WERI-Rb-1 (cell line): ENCODE data around the gene ADM.

Experiments
- DNase-seq: peaks from one replicate; pipeline ENCODE4 v3.0.0-alpha.2; 2020
- H3K27ac ChIP-seq: fragments of 250-450 bp; sonication (Bioruptor Pico); 2 replicates; pipeline ENCODE4 v1.5.1; 2020; ENCODE audit warnings: mild to moderate bottlenecking, moderate library complexity
- H3K27me3 ChIP-seq: fragments of 250-450 bp; sonication (Bioruptor Pico); 2 replicates; pipeline ENCODE4 v1.5.1; 2021; ENCODE audit warnings: mild to moderate bottlenecking, low read depth, moderate library complexity; ENCODE audit not compliant: insufficient read depth, severe bottlenecking
- H3K36me3 ChIP-seq: fragments of 250-450 bp; sonication (Bioruptor Pico); 2 replicates; pipeline ENCODE4 v1.5.1; 2020; ENCODE audit warnings: mild to moderate bottlenecking, moderate library complexity
- H3K4me3 ChIP-seq: 2 replicates; pipeline ENCODE4 v1.5.1; 2011; ENCODE audit warnings: low read depth, mild to moderate bottlenecking, control low read depth, low read length
- H3K9me3 ChIP-seq: fragments of 250-450 bp; sonication (Bioruptor Pico); 2 replicates; pipeline ENCODE4 v1.5.1; 2021; ENCODE audit warnings: mild to moderate bottlenecking, moderate library complexity; ENCODE audit not compliant: severe bottlenecking
- TF ChIP-seq, protein P1 (sequence below): IDR thresholded peaks from 2 replicates; pipeline ENCODE4 v1.5.1; 2011; ENCODE audit warnings: low read depth, mild to moderate bottlenecking, control low read depth, inconsistent platforms, low read length

ADM gene

GRCh38 chr11:10287766-10288715, 16.8 kb upstream of the ADM start:
- DNase-seq = no peak
- Histone ChIP-seq H3K9me3 (no peaks in the 10 kb centered on the region), H3K27ac (no peak overlapping the region), H3K4me3 (no peak overlapping the region), H3K36me3 (no peaks in the 10 kb centered on the region), H3K27me3 (no peaks in the 10 kb centered on the region)
- TF ChIP-seq, protein P1, sequence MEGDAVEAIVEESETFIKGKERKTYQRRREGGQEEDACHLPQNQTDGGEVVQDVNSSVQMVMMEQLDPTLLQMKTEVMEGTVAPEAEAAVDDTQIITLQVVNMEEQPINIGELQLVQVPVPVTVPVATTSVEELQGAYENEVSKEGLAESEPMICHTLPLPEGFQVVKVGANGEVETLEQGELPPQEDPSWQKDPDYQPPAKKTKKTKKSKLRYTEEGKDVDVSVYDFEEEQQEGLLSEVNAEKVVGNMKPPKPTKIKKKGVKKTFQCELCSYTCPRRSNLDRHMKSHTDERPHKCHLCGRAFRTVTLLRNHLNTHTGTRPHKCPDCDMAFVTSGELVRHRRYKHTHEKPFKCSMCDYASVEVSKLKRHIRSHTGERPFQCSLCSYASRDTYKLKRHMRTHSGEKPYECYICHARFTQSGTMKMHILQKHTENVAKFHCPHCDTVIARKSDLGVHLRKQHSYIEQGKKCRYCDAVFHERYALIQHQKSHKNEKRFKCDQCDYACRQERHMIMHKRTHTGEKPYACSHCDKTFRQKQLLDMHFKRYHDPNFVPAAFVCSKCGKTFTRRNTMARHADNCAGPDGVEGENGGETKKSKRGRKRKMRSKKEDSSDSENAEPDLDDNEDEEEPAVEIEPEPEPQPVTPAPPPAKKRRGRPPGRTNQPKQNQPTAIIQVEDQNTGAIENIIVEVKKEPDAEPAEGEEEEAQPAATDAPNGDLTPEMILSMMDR = no peak

DNA sequence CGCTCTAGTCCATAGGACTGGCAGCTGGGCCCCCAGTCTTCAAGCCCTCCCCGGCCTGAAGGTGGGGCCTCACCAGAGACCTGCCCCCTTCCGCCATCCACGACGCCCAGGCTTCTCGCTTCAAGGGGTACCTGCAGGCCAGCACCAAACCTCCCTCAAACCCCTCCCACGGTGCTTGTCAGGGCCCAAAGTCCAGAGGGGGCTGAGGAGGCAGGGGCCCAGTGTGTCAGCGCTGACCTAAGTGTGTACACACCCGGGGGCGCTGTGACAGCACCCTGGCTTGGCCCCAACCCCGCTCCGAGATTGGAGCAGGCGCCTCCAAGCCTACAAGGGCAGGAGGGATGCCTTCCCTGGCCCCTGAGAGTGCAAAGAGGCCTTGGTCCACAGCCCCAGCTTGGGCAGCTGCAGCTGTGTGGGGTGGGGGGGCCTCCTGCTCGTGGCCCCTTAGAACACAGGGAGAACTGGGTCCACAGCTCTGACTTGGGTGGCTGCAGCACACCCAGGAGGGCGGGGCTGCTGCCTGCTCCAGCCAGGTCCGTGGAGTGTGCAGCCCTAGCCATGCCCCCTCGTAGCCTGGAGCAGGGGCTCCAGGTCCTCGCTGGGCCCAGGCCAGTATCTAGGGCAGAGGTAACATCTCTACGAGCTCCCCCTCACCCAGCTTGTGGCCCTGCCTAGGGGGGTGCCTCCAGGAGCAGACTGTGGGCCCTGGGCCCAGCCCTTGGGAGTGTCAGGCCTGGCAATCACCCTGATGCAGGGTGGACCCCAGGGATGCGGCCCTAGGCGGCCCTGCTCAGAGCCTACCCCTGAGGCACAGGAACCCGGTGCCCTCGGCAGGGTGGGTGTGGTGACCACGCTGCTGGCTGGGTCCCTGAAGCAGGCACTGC, 15.8 kb upstream of the ADM start:
- Histone ChIP-seq H3K9me3 (no peaks in the 10 kb centered on the region), H3K27ac (no peak overlapping the region), H3K27me3 (no peaks in the 10 kb centered on the region), H3K36me3 (no peaks in the 10 kb centered on the region), H3K4me3 (no peak overlapping the region)
- TF ChIP-seq, protein P1 = no peak
- no peak for DNase-seq

DNA sequence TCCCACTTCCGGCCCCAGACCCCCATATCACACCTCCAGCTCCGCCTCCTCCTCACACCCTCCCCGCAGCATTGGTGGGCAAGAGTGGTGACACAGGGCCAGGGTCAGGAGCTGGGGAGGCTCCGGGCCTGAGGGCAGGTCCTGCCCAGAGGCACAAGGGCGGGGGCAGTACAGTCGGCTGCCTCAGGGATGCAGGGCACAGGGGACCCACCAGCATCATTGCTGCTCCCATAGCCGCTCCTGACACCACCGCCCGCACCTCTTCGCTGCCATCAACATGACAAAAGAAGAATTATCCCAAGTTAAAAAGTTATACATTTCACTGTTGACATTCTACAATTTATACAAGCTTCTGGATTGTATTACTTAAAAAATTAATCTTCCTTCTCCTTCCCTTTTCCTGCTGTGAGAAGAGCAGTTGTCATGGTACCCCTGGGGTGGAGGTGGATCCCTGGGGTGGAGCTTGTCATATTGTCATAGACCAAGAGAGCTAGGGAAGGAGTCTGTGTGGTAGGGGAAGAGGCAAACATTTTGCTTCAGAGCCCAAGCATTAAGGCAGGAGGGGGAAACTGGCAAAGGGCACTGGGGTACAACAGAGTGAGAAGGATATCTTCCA, 15.0 kb upstream of the ADM start:
- TF ChIP-seq, protein P1 = no peak
- Histone ChIP-seq H3K36me3 (no peaks in the 10 kb centered on the region), H3K27me3 (no peaks in the 10 kb centered on the region), H3K9me3 (no peaks in the 10 kb centered on the region), H3K4me3 (no peak overlapping the region), H3K27ac (no peak overlapping the region)
- DNase-seq = no peak

GRCh38 chr11:10291801-10292638, 12.9 kb upstream of the ADM start:
- Histone ChIP-seq H3K9me3 (no peaks in the 10 kb centered on the region), H3K27ac (no peak overlapping the region), H3K36me3 (no peaks in the 10 kb centered on the region), H3K27me3 (no peaks in the 10 kb centered on the region), H3K4me3 (no peak overlapping the region)
- DNase-seq = no peak
- TF ChIP-seq, protein P1 = no peak
